SK-N-SH treated with all-trans-retinoic acid at 6 μM for 48 hours (cell line): ENCODE results near the gene CST1.
"Not testable (repeated sequence)": the region's sequence is repeated elsewhere in the genome, so short reads cannot be mapped to it uniquely, and the experiment has no call there.

Experiments used
- TOX ChIP-seq: fragments of 250-450 bp; sonication (Bioruptor Pico); IDR thresholded peaks from 2 replicates; pipeline ENCODE4 v1.8.0; 2021; ENCODE audit warnings: mild to moderate bottlenecking, moderate library complexity, borderline replicate concordance
- TF ChIP-seq, protein P1 (sequence below): fragments of 250-450 bp; sonication (Bioruptor Pico); IDR thresholded peaks from 2 replicates; pipeline ENCODE4 v1.8.0; 2020; ENCODE audit warnings: mild to moderate bottlenecking, moderate library complexity, borderline replicate concordance

DNA sequence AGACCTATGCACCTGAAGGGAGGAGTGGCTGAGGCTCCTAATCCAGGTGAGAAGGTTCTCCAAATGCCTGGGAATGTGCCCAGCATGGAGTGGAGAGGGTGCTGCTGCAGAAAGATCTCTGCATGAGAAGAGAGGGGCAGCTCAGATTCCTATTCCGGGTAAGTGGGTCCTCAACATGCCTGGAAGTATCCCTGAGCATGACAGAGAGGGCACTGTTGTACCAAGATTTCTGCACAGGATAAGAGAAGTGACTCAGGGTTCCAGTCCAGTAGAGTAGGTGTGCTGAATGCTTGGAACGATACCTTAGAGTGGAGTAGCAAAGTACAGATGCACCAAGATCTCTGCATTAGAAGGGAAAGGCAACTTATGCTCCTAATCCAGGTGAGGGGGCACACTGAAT, 15.8 kb downstream of the CST1 start:
- TF ChIP-seq TOX (CRISPR knock-in tag) = not testable (repeated sequence)
- TF ChIP-seq, protein P1, sequence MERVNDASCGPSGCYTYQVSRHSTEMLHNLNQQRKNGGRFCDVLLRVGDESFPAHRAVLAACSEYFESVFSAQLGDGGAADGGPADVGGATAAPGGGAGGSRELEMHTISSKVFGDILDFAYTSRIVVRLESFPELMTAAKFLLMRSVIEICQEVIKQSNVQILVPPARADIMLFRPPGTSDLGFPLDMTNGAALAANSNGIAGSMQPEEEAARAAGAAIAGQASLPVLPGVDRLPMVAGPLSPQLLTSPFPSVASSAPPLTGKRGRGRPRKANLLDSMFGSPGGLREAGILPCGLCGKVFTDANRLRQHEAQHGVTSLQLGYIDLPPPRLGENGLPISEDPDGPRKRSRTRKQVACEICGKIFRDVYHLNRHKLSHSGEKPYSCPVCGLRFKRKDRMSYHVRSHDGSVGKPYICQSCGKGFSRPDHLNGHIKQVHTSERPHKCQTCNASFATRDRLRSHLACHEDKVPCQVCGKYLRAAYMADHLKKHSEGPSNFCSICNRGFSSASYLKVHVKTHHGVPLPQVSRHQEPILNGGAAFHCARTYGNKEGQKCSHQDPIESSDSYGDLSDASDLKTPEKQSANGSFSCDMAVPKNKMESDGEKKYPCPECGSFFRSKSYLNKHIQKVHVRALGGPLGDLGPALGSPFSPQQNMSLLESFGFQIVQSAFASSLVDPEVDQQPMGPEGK = not testable (repeated sequence)
